Inflammatory macrophage treated with lipopolysaccharide for 4 hours (primary cell): Measurements from ENCODE around the gene TSPAN5.

Experiments
- DNase-seq: peaks from one replicate; pipeline ENCODE4 v3.0.0-alpha.2; 2020

TSPAN5 gene

GRCh38 chr4:98434816-98435215, 223.6 kb downstream of the TSPAN5 start:
- DNase-seq = no peak

- DNase-seq = no peak
Measured at GRCh38 chr4:98433691-98434090, 224.7 kb downstream of the TSPAN5 start.

- no peak for DNase-seq
Measured at GRCh38 chr4:98430708-98431403, 227.6 kb downstream of the TSPAN5 start.

GRCh38 chr4:98423009-98423408, 235.4 kb downstream of the TSPAN5 start:
- no peak for DNase-seq

DNA sequence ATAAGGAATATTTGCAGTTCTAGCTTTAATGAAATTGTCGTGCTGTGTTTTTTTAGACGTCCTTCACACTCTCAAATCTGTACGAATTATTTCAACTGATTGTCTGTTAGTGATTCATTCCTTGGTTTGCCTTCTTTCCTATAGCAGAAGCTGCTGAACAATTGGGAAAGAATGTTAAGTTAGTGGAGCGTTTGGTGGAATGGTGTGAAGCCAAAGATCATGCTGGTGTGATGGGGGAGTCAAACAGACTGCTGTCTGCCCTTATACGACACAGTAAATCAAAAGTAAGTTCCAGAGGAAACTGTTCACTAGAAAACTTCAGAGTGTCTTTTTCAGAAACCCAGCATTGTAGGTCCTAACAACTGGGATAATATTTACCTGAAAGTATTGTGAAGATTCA, 237.3 kb downstream of the TSPAN5 start:
- no peak for DNase-seq
